Spleen (tissue), 7 donors: Measurements from ENCODE around the gene GNB1.

Experiments
- CTCF ChIP-seq, 11 experiments: fragments of 200-600 bp in 7 of 11; fragments of 450-650 bp in 4 of 11; sonication (generic) in 4 of 11; IDR thresholded peaks in 8 of 11; conservative IDR thresholded peaks in 3 of 11; 1 replicate in 7 of 11; 2 replicates in 4 of 11; pipeline versions ENCODE4 v1.4.0 to v1.8.0; 2016 to 2021; ENCODE audit warnings: antibody characterized with exemption in 11 of 11, inconsistent platforms in 4 of 11, mild to moderate bottlenecking in 1 of 11
- POLR2A ChIP-seq, 3 donors: fragments of 450-650 bp; IDR thresholded peaks; one replicate each; pipeline ENCODE4 v1.5.1; 2017; ENCODE audit warnings: antibody characterized with exemption in 3 of 3, mild to moderate bottlenecking in 1 of 3
- POLR2AphosphoS5 ChIP-seq, 3 donors: sonication (generic); formaldehyde crosslinking; IDR thresholded peaks; one replicate each; pipeline ENCODE4 v1.5.1; 2017; ENCODE audit warnings: antibody characterized with exemption in 3 of 3
- donor health status: DM: no; HTN: no; CAD: no; lungs with moderate emphysema.
- donor health status: DM: no; HTN: no; CAD: no.
- donor health status: DM: no; HTN: no; CAD: no.

GRCh38 chr1:1921901-1922701 is 31.2 kb upstream of the GNB1 start:
- TF ChIP-seq CTCF (IDR thresholded peaks at IDR 0.05 in 8 of 11, conservative IDR thresholded peaks at IDR 0.05 in 3 of 11) (no peak), POLR2A (IDR thresholded peaks at IDR 0.05) (no peak), POLR2AphosphoS5 (IDR thresholded peaks at IDR 0.05) (no peak)
